Inflammatory macrophage treated with lipopolysaccharide for 1 hour (primary cell): ENCODE data around the gene VDR.
A peak's percentile ranks its signal among the peaks of the same experiment; 100 is the strongest.

ENCODE experiments used
- DNase-seq, 2 donors: peaks; one replicate each; pipeline ENCODE4 v3.0.0-alpha.2; 2020 to 2022

VDR gene

DNA sequence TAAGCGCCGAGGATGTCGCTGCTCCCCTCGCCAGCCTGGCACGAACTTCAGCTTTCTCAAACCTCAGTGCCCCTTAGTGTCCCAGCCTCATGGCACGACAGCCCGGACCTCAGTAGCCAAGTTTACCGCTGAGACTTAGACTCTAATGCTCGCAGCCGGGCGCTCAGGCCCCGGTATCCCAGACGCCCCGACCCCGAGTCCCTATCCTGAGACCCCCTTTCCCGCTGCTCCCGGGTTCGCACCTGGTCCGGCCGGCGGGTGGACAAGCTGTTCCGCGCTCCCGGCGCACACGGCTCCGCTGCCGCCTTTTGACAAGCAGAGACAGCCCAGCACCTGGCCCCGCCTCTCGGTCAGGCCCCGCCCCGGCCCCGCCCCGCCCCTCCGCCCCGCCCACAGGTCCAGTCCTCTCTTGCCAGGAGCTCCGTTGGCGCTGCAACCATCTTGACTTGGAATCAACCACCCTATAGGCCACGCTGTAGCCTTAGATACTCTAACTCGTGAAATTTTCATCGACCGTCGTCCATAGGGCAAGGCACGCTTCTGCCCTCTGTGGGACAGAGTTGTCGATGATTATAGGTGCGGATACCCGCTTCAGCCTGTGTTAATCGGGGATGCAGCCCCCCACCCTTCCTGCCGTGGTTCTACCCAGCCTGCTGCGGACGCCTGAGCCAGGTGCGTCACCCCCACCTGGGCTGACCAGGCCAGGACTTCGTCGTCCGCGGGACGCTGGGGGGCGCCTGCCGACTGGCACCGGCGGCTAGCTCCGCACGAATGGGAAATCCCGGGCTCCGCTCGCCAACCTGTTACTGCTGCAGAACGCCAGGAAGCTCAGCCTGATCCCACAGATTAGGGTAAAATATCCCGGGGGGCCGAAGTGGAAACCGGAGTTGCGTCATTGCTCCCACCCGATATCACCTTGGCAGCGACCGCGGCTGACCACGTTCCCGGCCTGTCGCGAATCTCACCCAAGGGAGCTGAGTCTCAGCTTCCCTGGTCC is at the start of gene VDR:
Gene VDR, minus strand, starts transcription at position 282 of the 997 bp plus-strand sequence. CDS start 25,881 bp downstream, outside the sequence.
- DNase-seq = peak; percentile 65 to 72

- DNase-seq = no peak
Observed at GRCh38 chr12:47954058-47954457, 49.3 kb upstream of the VDR start.

DNA sequence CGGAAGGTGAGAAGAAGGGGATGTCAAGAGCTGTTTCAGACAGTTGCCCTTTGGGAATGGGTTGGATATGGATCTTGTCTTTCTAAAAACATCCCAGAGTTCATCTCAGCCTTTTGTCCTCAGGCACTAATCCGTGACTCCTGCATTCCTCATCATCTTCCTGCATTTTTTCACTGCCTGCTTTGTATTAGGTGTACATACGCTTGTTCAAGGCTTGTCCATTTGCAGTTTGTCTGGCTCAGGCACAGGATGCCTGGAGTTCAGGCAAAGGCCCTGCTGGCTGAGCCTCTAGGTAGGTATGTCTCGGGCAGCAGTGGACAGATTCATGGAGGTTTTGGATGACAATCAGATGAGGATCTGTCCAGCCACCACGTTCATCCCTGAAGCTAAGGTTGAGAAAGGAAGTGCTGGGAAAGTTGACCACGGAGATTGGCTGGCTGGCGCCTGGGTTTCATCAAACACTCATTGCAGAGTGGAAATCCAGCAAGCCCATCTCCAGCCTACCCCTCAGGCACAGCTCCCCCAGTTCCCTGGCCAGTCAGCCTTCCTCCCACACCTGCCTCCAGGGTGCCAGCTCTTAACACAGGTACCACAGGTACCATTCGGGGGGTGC is 46.2 kb upstream of the VDR start:
- DNase-seq = no peak

DNA sequence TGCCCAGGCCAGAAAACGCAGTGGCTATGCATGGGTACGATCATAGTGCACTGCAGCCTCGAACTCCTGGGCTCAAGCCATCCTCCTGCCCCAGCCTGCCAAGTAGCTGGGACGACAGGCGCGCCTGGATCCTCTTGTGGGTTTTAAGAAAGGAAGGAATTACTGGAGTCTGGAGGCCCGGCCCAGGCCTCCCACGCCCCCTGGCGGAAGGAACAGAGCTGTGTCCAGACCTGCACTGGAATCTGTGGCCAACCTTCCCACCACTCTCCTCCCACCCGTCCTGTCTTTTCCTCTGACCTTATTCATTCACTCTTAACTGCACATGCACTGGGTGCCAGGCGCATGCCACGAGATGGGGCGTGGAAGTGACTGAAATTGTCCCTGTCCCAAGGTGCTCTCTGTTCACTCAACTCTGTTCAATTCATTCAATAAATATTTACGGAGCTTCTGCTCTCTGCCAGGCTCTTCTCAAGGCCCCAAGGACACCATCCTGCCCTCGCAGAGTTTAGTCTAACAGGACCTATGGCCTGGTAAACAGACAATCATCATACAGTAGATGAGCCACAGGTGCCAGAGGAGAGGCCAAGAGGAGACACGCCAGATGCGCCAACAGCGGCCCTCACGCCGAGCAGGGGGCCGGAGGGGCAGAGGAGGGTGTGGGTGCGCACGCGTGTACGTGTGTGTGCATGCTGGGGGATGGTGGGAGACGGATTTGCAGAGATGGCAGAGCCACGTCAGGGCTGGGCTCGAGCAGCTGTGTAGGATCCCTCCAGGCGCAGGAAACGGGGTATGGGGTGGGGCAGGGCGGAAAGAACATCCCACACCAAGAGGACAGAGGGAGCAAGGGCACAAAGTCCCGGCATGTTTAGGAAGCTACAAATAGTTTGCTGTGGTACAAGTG is 44.9 kb upstream of the VDR start:
- DNase-seq = peak; percentile 50 to 83

DNA sequence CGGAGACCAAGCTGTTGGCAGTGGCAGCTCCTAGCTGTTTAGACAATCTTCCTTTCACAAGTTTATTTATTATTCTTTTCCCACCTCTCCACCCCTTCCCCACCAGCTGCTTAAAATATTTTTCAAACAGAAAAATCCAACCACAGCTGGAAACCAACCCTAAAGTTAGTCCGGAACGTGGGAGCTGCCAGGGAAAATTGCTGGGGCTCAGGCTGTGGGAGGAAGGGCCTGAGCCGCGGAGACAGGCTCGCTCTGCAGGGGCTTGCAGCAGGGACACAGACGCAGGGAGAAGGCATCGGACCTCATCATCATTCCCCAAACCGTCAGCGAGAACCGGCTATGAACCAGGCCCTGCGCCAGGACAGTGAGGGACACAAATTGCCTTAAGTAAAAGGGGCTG is 42.5 kb upstream of the VDR start:
- no peak for DNase-seq

- DNase-seq = peak in 1 of 2 donors; percentile 42
Observed at GRCh38 chr12:47946413-47947323, 41.9 kb upstream of the VDR start.

GRCh38 chr12:47945341-47945728 is 40.5 kb upstream of the VDR start:
- DNase-seq = no peak

GRCh38 chr12:47944685-47945340 is 40.0 kb upstream of the VDR start:
- no peak for DNase-seq

- no peak for DNase-seq
Observed at GRCh38 chr12:47943623-47944340, 39.0 kb upstream of the VDR start.

GRCh38 chr12:47942614-47943225 is 37.9 kb upstream of the VDR start:
- no peak for DNase-seq

DNA sequence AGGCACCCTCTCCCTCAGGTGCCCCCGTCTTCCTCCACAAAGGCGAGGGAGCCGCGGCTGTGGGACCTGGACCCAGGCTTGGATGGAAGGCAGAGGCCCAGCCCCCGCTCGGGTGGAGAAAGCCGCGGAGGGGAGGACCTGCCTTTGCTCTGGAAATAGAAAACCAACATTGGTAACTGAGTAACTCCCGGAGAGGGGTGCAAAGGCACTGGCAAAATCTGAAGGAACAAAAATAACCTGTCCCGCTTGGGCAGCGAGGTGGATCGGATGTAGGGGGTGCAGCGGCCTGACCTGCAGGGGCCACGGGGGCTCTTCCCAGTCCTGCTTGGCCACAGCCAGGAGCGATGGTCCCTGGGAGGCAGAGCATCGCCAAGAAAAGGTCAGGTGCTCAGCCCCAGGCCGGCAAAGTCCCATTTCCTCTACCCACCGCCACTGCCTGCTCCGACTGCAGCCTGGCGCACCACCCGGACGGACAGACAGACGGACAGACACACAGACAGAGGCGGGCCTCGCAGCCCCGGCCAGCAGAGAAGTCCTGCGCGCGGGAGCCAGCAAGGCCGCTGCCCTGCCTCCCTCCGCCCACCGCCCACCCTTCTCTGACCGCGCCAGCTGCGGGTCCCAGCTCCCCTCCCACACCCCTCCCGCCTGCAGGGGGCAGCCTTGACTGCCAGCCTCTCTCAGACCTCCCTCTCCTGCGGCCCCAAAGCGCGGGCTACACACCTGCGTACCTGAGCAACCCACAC is 37.2 kb upstream of the VDR start:
- DNase-seq = no peak

DNA sequence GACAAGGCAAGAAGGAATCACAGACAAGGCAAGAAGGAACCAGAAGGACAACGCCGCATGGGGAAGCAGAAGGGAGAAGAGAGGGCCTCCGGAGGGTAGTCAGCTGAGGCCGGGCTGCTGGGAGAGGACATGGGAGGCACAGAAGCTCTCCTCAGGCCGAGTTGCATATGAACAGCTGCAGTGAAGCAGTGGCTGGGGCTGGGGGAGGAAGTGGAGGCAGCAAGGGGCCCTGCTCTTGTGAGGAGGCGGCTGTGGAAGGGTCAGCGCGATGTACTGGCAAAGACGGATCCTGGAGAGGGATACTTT is 36.6 kb upstream of the VDR start:
- peak in 1 of 2 donors; percentile 16 for DNase-seq

DNA sequence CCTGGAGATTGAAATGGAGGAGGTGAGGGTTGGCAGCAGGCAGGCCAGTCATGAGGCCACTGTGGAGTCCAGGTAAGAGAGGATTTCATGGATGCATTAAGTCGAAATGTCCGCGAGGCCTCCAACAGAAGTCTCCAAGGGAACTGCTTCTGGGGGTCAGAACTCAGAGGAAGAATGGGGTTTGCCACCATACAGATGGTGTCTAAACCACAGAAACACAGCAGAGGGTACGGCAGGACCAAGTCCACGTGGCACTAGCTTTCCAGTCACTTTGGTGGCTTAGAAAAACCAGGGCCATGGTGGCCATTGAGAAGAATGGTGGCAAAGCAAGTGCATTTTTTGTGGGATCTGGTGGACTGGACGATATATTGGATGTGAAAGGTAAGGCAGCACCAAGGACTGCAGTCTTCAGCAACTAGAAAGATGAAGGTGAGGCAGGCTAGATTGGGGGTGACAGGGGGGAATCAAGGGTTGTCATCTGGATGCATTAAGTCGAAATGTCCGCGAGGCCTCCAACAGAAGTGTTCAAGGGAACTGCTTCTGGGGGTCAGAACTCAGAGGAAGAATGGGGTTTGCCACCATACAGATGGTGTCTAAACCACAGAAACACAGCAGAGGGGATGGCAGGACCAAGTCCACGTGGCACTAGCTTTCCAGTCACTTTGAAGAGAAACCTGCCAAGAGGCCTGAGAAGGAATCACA is 36.1 kb upstream of the VDR start:
- DNase-seq = no peak

DNA sequence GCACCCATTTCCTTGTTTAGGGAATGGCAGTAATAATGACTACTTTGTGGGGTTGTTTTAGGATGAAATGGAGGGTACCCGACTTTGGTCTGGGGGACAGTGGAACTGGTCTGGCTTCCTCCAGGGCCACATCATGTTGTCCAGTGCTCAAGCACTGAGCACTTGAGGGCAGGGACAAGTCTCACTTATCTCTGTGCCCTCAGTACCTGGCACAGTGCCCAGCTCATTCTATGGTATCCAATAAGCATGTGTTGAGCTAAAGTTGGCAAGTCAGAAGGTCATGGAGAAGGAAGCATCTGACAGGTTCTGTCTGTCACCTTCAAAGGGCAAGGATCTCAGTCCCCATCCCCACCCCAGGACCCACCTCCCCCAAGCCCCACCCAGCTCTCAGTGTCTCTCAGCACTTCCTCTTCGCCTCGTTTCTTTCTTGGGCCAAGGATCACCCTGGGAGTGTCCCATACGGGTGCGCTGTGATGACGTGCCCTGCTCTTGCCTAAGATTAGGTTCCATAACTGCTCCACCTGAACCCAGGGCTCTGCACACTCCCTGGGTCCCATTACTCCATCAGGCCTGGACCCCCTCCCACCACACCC is 34.3 kb upstream of the VDR start:
- no peak for DNase-seq

DNA sequence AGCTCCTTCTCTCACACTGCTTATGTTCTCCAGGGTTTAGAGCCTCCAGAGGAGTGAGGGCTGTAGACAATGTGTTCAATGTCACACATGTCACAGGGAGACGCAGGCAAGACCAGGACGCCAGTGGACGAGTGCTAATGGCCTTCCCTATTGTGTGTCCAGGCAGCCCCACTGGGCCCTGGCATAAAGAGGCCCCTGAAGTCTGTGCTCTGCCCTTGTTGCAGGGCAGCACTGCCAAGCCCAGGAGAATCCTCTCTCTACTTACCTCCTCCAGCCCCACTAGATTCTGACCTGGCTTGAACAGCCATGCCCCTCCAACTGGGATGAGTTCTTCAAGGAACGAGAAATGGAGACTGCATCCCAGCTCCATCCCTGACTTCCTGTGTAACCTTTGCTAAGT is 33.8 kb upstream of the VDR start:
- no peak for DNase-seq

DNA sequence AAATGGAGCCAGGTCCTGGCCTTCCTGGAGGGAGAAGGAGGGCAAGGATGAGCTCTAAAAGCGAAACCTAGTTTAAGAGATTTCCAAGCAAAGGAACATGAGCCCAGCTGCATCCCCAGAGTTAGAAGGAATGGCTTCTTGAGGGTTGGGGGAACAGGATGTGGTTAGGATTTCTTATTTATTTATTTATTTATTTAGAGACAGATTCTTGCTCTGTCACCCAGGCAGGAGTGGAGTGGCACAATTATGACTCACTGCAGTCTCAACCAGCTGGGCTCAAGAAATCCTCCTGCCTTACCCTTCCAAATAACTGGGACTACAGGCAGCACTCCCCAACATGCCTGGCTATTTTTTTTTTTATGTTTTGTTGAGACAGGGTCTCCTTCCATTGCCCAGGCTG is 33.3 kb upstream of the VDR start:
- no peak for DNase-seq

- DNase-seq = no peak
Observed at GRCh38 chr12:47935184-47935583, 30.4 kb upstream of the VDR start.

- DNase-seq = no peak
Observed at GRCh38 chr12:47931187-47931586, 26.4 kb upstream of the VDR start.

DNA sequence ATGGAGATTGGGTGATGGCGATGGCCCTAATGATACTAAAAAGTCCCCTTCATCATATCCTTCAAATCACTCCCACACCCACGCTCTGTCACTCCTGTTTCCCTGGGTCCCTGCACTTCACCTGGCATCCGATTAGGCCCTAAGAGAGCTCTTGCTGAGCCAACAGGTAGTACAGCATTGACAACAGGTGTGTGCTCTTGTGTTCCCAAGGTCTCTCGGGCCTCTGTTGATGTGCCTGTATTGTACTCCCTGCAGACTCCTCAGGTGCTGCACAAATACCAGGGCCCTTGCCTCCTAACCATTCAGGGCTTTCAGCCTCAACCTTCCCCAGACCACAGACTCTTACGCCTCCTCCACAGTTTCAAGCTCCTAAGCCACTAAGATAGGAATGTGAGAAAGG is 25.8 kb upstream of the VDR start:
- DNase-seq = no peak
